Subcutaneous adipose tissue (tissue), 4 donors: ENCODE data around the gene NAA16. TPM values are rescaled to one million over a fixed set of nuclear protein-coding genes. Genes with fewer than 3 reads are reported as not detected.

Source experiments
- CTCF ChIP-seq: fragments of 450-650 bp; IDR thresholded peaks from one replicate; pipeline ENCODE4 v1.5.1; 2016; ENCODE audit warnings: low read depth, mild to moderate bottlenecking, control low read depth, antibody characterized with exemption, moderate library complexity
- total RNA-seq, 4 donors: library from RNA; depleted of rRNA; stranded (reverse); fragments of >200 nt; gene quantifications; one replicate each; pipeline ENCODE4 v1.1.0, GENCODE V29; 2016

Gene NAA16
- total RNA-seq, 4 donors from 2014 or later: 15.0 to 26.1 (median 18.5) TPM

GRCh38 chr13:41306271-41307145, 4.6 kb upstream of the NAA16 start:
- TF ChIP-seq CTCF: no peak

GRCh38 chr13:41307884-41308640, 3.0 kb upstream of the NAA16 start:
- TF ChIP-seq CTCF: no peak

- no peak for TF ChIP-seq CTCF
These were observed 524 bp downstream of the NAA16 start for GRCh38 chr13:41311406-41312175.

GRCh38 chr13:41312176-41312500, 1.1 kb downstream of the NAA16 start:
- no peak for TF ChIP-seq CTCF

GRCh38 chr13:41313117-41313516, 2.0 kb downstream of the NAA16 start:
- TF ChIP-seq CTCF: no peak

- no peak for TF ChIP-seq CTCF
These were observed 2.7 kb downstream of the NAA16 start for GRCh38 chr13:41313659-41314197.
